PFSK-1 (cell line): ENCODE results near the gene BBIP1.

Experiments used
- FOXP2 ChIP-seq: optimal IDR thresholded peaks from 2 replicates; pipeline ENCODE3; 2011; ENCODE audit warnings: borderline replicate concordance, control low read depth, inconsistent platforms; ENCODE audit not compliant: insufficient read depth; ENCODE audit errors: extremely low read length, extremely low read depth
- POLR2AphosphoS5 ChIP-seq: IDR thresholded peaks from 2 replicates; pipeline ENCODE4 v1.6.1; 2012; ENCODE audit warnings: low read depth, mild to moderate bottlenecking, control low read depth, low read length, moderate library complexity
- SIN3A ChIP-seq: IDR thresholded peaks from 2 replicates; pipeline ENCODE4 v1.6.1; 2012; ENCODE audit warnings: mild to moderate bottlenecking, low read length, moderate library complexity, borderline replicate concordance; ENCODE audit not compliant: insufficient read depth
- TAF1 ChIP-seq: IDR thresholded peaks from 2 replicates; pipeline ENCODE4 v1.6.1; 2012; ENCODE audit warnings: low read length, control low read depth, borderline replicate concordance; ENCODE audit not compliant: insufficient read depth
- TF ChIP-seq, protein P1 (sequence below), 2 experiments: IDR thresholded peaks; 2 replicates each; pipeline versions ENCODE4 v1.6.1 to v1.8.0; 2011 to 2012; ENCODE audit warnings: low read depth in 2 of 2, low read length in 2 of 2, control low read depth in 1 of 2, inconsistent platforms in 1 of 2, mild to moderate bottlenecking in 1 of 2, moderate library complexity in 1 of 2; ENCODE audit not compliant: insufficient read depth in 1 of 2

Gene BBIP1

DNA sequence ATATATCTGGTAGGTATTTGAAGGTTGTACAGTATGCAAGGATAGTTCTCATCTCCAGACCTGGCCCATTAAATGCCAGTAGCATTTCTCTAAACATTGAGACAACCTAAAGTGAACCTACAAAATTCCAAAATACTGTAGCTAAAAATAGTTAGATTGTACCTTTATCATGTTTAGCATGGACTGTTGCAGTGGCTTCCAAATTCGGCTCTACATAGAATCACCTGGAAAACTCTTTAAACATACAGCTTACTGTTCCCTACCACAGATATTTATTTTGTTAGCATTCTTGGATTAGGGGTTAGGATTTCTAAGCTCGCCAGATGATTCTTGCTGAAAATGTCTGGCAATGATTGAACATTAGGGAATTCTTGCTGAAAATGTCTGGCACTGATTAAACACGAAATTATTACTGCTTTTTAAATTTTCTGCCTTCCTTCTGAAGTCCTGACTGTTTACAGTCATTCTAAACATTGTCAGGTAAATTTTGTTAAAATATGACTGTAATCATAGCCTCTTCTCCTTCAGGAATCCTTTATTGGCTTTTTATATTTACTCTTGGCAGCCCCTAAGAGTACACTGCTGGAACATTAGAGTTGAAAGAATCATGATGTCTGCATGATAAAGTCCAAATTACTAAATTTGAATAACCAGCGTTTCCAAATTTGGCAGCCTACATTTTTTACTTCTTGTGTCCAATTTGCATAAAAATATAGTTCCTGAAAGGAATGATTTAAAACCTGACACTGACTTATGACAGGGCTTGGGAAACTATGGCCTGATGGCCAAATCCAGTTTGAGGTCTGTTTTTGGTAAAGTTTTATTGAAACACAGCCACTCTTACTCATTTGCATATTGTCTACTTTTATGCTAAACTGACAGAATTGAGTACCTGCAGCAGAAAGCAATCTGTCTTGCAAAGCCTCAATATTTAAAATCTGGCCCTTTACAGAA is 40.7 kb upstream of the BBIP1 start:
- TF ChIP-seq TAF1 (no peak), SIN3A (no peak)

DNA sequence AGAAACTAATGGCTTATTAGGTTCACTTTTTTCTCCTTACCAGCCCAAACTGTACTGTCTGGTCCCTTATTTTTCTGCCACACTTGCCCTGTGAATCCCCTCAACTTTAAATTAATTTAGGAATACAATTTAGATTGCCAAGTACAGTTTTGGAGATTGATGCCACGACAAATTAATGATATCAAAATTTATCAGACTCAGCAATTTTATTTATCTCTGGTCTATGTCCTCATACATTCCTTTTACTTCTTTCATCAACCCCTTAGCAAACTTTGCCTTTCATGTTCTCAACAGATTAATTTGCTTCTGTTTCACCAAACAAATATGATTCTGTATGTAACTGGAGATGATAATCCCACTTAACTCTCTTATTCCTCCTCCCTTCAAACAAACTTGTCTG is 38.6 kb upstream of the BBIP1 start:
- no peak for TF ChIP-seq SIN3A
- TF ChIP-seq, protein P1, sequence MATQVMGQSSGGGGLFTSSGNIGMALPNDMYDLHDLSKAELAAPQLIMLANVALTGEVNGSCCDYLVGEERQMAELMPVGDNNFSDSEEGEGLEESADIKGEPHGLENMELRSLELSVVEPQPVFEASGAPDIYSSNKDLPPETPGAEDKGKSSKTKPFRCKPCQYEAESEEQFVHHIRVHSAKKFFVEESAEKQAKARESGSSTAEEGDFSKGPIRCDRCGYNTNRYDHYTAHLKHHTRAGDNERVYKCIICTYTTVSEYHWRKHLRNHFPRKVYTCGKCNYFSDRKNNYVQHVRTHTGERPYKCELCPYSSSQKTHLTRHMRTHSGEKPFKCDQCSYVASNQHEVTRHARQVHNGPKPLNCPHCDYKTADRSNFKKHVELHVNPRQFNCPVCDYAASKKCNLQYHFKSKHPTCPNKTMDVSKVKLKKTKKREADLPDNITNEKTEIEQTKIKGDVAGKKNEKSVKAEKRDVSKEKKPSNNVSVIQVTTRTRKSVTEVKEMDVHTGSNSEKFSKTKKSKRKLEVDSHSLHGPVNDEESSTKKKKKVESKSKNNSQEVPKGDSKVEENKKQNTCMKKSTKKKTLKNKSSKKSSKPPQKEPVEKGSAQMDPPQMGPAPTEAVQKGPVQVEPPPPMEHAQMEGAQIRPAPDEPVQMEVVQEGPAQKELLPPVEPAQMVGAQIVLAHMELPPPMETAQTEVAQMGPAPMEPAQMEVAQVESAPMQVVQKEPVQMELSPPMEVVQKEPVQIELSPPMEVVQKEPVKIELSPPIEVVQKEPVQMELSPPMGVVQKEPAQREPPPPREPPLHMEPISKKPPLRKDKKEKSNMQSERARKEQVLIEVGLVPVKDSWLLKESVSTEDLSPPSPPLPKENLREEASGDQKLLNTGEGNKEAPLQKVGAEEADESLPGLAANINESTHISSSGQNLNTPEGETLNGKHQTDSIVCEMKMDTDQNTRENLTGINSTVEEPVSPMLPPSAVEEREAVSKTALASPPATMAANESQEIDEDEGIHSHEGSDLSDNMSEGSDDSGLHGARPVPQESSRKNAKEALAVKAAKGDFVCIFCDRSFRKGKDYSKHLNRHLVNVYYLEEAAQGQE (IDR thresholded peaks at IDR 0.05; ENCODE audit: insufficient read depth in 1 of 2, low read depth in 2 of 2, low read length in 2 of 2), result no peak
- TF ChIP-seq POLR2AphosphoS5, result no peak
- no peak for TF ChIP-seq FOXP2
- TF ChIP-seq TAF1, result no peak

DNA sequence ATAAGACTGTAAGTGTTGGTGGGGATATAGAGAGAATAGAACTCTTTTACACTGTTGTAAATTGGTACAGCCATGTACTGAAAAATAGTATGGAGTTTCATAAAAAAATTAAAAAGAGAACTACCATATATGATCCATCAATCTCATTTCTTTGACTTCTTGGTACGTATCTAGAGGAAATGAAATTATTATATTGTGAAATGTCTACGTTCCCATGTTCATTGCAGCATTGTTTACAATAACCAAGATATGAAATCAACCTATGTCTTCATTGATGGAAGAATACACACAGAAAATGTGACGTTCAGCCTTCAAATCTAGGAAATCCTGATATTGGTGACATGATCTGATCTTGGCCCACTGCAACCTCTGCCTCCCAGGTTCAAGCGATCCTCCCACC is 32.4 kb upstream of the BBIP1 start:
- TF ChIP-seq TAF1, result no peak

DNA sequence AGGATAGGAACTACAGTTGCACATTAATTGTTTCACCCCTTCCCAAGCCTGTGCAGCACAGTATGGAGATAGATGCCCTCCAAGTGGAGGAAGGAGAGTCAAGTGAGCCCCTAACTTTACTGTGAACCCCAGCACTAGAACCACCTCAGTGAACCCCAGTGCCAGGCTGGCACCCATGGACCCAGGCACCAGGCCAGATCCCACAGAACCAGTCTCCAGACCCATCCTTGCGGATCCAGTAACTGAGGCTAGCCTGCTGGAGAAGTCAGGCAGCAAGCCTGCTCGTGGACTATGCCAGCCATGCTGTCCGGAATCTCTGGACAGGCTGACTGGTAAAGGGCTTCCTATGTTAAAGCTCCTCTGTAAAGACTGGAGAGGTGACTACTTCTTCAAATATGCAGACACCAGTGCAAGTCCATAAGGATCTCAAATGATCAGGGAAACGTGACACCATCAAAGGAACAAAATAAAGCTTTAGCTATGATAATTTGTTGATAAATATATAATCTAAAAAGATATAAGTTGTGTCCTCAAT is 28.1 kb upstream of the BBIP1 start:
- TF ChIP-seq, protein P1 (IDR thresholded peaks at IDR 0.05; ENCODE audit: insufficient read depth in 1 of 2, low read depth in 2 of 2, low read length in 2 of 2), result no peak
- TF ChIP-seq TAF1 (no peak), POLR2AphosphoS5 (no peak), FOXP2 (no peak), SIN3A (no peak)

DNA sequence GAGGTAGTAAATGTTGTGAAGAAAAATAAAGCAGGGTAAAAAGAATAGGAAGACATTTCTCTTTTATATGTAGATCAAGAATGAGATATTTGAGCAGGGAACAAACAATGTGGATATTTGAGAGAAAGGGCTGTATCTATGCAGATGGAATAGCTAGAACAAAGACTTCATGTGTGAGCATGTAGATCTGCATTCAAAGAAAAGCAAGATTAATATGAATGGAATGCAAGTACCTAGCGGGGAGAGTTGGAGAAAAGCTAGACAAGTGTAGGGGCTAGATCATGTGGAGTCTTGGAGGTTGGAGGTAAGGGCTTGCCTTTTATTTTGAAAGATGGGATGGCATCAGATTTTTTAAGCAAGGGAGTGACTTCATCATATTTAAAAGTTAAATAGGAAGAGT is 27.5 kb upstream of the BBIP1 start:
- TF ChIP-seq FOXP2 (no peak), POLR2AphosphoS5 (no peak), TAF1 (no peak), SIN3A (no peak)
- TF ChIP-seq, protein P1 (IDR thresholded peaks at IDR 0.05; ENCODE audit: insufficient read depth in 1 of 2, low read depth in 2 of 2, low read length in 2 of 2), result no peak

DNA sequence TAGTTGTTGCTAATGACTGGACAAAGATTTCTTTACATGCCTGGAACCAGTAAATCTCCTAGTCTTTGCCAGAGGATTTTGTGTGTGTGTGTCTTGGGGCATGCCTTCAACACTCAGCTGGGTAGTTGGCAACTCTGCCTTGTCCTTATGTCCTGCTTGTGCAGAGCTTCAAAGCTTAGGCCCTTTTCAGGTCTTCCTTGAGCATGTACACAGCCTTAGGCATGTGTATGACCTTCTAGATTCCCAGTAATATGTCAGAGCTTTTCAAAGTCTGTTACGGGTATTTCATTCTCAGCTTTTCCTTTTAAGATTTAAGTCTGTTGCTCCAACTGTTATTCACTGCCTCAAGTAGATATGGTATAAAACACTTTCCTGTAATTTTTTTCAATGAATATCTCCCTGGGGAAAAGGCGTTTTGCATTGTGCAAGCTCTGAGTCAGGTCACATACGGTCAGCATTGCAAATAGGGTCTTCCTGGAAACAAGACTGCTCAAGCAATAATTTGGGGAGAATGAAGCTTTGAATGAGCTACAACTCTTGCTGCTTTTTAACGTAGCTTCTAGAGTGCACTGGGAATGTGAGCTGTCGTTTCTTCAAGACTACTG is 25.9 kb upstream of the BBIP1 start:
- TF ChIP-seq SIN3A (no peak), FOXP2 (no peak), POLR2AphosphoS5 (no peak), TAF1 (no peak)
- TF ChIP-seq, protein P1 (IDR thresholded peaks at IDR 0.05; ENCODE audit: insufficient read depth in 1 of 2, low read depth in 2 of 2, low read length in 2 of 2), result no peak
